GM21515 (cell line): ENCODE measurements around the gene NDUFS3.

Experiments used
- ATAC-seq: cut with Tn5 transposase; IDR thresholded peaks from one replicate; pipeline ENCODE4 v1.9.1; 2021; ENCODE audit not compliant: unreplicated experiment

Gene NDUFS3

DNA sequence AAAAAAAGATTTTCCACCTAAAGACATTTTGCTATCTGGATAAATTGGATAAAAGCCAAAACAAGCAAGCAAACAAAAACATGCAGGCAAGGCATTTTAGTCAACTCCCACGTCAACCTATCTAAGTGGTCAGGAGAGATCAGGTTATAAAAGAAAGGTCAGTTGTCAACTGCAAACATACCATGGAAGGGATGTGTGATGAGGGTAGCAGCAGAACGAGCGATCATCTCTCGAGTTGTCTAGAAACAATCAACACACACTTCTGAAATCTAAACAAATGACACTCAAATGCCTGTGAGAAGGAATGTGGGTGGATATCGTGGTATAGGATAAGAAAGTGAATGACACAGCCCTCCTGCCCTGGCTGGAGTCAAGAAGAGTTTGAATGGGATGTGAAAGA is 52.6 kb downstream of the NDUFS3 start:
- no peak for ATAC-seq
